HG02970 (cell line): ENCODE measurements around the gene UGT1A3.
"Not testable (repeated sequence)": the region's sequence is repeated elsewhere in the genome, so short reads cannot be mapped to it uniquely, and the experiment has no call there.

ENCODE experiments used
- ATAC-seq: cut with Tn5 transposase; IDR thresholded peaks from one replicate; pipeline ENCODE4 v1.9.1; 2021; ENCODE audit warnings: mild to moderate bottlenecking, moderate library complexity, moderate number of reproducible peaks; ENCODE audit not compliant: unreplicated experiment, low FRiP score

UGT1A3 gene

DNA sequence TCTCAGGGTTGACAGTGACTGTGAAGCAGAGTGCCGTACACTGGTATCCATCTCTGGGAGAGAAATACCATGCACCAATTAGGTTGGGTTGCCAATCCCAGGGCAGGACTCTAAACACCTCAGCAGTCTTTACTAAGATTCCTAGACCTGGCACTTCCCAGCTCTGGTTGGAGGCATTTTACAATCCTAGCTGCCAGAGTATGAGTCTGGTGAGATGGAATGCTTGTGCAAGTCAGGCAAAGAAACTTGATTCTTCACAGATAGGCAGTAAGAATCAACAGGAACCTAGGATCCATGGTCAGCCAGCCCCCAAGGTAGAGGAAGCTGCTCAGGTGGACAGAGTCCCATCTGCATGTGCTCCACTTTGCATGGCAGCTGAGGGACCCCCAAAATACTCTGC lies 22.1 kb upstream of the UGT1A3 start:
- no peak for ATAC-seq

- ATAC-seq = no peak
These were observed 20.8 kb upstream of the UGT1A3 start for GRCh38 chr2:233707940-233708644.

GRCh38 chr2:233708942-233709341 lies 19.9 kb upstream of the UGT1A3 start:
- ATAC-seq = no peak

- no peak for ATAC-seq
These were observed 17.4 kb upstream of the UGT1A3 start for GRCh38 chr2:233711312-233712008.

DNA sequence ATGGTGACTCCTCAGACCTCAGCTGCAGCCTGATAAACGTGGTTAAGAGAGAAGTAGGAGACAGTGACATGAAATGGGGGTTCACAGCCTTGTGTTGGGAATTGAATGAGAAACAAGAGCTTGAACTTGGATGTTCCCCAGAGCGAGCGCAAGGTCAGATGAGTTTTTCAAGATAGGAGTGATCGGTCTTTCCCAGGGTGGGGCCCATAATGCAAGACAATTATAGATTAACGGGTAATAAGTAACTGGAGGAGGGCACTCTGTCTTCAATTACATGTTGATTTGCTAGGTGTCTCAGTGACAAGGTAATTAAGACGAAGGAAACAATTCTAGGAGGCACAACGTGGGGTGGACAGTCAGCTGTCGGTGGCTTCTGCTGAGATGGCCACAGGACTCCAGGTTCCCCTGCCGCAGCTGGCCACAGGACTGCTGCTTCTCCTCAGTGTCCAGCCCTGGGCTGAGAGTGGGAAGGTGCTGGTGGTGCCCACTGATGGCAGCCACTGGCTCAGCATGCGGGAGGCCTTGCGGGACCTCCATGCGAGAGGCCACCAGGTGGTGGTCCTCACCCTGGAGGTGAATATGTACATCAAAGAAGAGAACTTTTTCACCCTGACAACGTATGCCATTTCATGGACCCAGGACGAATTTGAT lies 16.1 kb upstream of the UGT1A3 start, which contains the start of gene UGT1A5:
Gene UGT1A5 (plus strand): TSS at position 297 of the 651 bp plus-strand sequence. CDS start 85 bp downstream, at position 382.
- ATAC-seq = no peak

GRCh38 chr2:233713262-233713615 lies 15.6 kb upstream of the UGT1A3 start:
- ATAC-seq = no peak

GRCh38 chr2:233714121-233714520 lies 14.7 kb upstream of the UGT1A3 start:
- ATAC-seq = no peak

DNA sequence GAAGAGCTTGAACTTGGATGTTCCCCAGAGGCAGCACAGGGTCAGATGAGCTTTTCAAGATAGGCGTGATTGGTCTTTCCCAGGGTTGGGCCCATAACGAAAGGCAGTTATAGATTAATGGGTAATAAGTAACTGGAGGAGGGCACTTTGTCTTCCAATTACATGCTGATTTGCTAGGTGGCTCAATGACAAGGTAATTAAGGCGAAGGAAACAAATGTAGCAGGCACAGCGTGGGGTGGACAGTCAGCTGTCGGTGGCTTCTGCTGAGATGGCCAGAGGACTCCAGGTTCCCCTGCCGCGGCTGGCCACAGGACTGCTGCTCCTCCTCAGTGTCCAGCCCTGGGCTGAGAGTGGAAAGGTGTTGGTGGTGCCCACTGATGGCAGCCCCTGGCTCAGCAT lies 10.3 kb upstream of the UGT1A3 start, which contains the start of gene UGT1A4:
Gene UGT1A4 (plus strand): TSS at position 185 of the 400 bp plus-strand sequence. CDS start 85 bp downstream, at position 270.
- ATAC-seq = no peak

DNA sequence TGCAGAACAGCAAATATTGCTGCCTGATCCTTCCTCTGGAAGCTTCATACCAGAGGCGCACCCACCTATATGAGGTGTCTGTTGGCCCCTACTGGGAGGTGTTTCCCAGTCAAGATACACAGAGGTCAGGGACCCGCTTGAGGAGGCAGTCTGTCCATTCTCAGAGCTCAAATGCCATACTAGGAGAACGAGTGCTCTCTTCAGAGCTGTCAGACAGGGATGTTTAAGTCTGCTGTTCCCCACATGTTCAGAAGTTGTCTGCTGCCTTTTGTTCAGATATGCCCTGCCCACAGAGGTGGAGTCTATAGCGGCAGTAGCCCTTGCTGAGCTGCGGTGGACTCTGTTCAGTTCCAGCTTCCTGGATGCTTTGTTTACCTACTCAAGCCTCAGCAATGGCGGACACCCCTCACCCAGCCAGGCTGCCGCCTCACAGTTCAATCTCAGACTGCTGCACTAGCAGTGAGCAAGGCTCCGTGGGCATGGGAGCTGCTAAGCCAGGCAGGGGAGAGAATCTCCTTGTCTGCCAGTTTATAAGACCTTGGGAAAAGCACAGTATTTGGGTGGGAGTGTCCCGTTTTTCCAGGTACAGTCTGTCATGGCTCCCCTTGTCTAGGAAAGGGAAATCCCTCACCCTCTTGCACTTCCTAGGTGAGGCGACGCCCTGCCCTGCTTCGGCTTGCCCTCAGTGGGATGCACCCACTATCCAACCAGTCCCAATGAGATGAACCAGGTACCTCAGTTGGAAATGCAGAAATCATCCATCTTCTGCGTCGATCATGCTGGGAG lies 8.2 kb downstream of the UGT1A3 start:
- ATAC-seq = not testable (repeated sequence)

DNA sequence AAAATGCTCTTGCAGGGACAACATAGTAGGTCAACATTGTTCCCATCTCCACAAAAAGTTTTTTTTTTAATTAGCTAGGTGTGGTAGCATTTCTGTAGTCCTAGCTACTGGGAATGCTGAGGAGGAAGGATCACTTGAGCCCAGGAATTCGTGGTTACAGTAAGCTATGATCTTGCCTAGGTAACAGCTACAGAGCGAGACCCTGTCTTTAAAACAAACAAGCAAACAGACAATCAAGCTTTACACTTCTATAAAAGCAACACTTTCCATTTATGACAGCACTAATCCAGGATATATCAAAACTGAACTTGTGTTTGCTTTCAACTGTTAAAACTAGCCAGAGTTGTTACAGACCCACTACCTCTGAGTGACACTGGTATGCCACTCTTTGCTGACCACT lies 12.0 kb downstream of the UGT1A3 start:
- ATAC-seq = no peak

DNA sequence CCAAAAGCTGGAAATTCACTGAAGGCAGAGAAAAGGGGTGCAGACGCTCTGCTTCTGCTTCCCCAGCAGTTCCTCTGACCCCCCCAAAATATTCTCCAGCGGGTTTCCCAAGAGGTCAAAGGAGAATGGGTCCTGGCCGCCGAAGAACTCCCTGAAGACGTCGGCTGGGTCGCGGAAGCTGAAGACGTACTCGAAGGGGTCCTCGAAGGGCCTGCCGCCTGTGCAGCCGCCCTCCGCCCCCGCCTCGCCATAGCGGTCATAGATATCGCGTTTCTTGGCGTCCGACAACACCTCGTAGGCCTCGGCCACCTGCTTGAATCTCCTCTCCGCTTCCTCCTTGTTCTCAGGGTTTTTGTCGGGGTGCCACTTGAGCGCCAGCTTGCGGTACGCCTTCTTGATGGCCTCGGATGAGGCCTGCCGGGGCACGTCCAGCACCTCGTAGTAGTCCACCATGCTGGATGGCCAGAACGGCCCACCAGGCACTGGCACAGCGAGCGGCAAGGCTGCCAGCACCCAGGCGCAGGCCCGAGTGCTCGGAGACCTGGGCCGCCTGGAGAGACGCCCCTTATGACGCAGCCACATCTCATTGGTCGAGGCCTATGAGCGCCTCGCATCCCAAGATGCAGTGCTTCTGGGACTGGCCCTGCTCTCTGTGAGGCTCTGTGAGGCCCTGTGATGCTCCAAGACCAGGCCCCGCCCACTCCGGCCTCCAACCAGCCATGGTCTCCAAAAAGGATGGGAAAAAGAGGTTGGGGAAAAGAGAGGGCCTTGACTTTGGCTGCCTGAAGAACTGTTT lies 14.8 kb downstream of the UGT1A3 start:
- ATAC-seq = no peak

GRCh38 chr2:233745073-233745755 lies 16.4 kb downstream of the UGT1A3 start:
- ATAC-seq = no peak

- ATAC-seq = not testable (repeated sequence)
These were observed 17.0 kb downstream of the UGT1A3 start for GRCh38 chr2:233745838-233746237.

GRCh38 chr2:233746475-233747282 lies 17.8 kb downstream of the UGT1A3 start:
- no peak for ATAC-seq

- ATAC-seq = no peak
These were observed 18.4 kb downstream of the UGT1A3 start for GRCh38 chr2:233747283-233747544.

GRCh38 chr2:233750689-233751088 lies 21.8 kb downstream of the UGT1A3 start:
- not testable (repeated sequence) for ATAC-seq

DNA sequence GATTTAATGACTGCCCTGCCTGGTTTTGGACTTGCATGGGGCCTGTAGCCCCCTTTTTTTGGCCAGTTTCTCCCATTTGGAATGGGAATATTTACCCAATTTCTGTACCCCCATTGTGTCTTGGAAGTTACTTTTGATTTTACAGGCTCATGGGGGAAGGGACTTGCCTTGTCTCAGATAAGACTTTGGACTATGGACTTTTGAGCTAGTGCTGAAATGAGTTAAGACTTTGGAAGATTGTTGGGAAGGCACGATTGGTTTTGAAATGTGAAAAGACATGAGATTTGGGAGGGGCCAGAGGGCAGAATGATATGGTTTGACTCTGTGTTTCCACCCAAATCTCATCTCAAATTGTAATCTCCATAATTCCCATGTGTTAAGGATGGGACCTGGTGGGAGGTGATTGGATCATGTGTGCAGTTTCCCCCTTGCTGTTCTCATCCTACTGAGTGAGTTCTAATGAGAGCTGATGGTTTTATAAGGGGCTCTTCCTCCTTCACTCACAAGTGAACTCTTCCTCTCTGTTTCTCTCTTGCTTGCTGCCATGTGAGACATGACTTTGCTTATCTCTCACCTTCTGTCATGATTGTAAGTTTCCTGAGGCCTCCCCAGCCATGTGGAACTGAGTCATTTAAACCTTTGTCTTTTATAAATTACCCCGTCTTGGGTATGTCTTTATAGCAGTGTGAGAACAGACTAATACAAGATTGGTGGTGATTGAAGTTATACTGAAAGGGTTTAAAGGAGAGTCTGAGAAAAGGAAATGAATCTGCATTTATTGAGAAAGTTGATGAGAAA lies 22.6 kb downstream of the UGT1A3 start:
- not testable (repeated sequence) for ATAC-seq
